ENCODE results near the gene BTN1A1.
"Not testable (repeated sequence)": the region's sequence is repeated elsewhere in the genome, so short reads cannot be mapped to it uniquely, and the experiment has no call there.

BTN1A1 gene

GRCh38 chr6:26522486-26523228, 22.6 kb downstream of the BTN1A1 start:
- WGBS, 2 donors (ENCODE audit: extremely low coverage in 2 of 2, insufficient read length in 2 of 2, insufficient replicate concordance in 1 of 2) = no CpG with 5 or more reads among the region's 11 CpGs
- peak overlapping the region; percentile 85 for H3K27ac ChIP-seq (replicated peaks; ENCODE audit: low read length)
- H3K79me1 ChIP-seq (ENCODE audit: low read depth, low read length); H3K4me1 ChIP-seq (ENCODE audit: control insufficient read depth in 2 of 2, insufficient read depth in 1 of 2, low read depth in 1 of 2, low read length in 2 of 2); H3K18ac ChIP-seq (ENCODE audit: low read length); H3K9ac ChIP-seq (ENCODE audit: low read depth, low read length, poor library complexity); H4K91ac ChIP-seq (ENCODE audit: low read depth, low read length, poor library complexity); H4K8ac ChIP-seq (ENCODE audit: low read depth, low read length); H2BK5ac ChIP-seq (ENCODE audit: low read length); H2AK5ac ChIP-seq (ENCODE audit: low read depth, low read length); H2AFZ ChIP-seq (ENCODE audit: low read length); H3K9me3 ChIP-seq (replicated peaks in 1 of 2; ENCODE audit: control insufficient read depth in 2 of 2, insufficient read depth in 1 of 2, low read depth in 1 of 2, low read length in 2 of 2); H2BK12ac ChIP-seq (ENCODE audit: low read length); H3K14ac ChIP-seq (ENCODE audit: low read length); H2BK120ac ChIP-seq (ENCODE audit: low read depth, low read length); H3K27me3 ChIP-seq (ENCODE audit: control insufficient read depth in 3 of 3, insufficient read depth in 3 of 3, low read depth in 1 of 3, low read length in 3 of 3); H3K36me3 ChIP-seq (replicated peaks in 1 of 2; ENCODE audit: control insufficient read depth in 2 of 2, insufficient read depth in 2 of 2, low read length in 2 of 2); DNase-seq (ENCODE audit: low spot score); H2BK15ac ChIP-seq (ENCODE audit: low read length); H3K4ac ChIP-seq (ENCODE audit: low read length); H3K23ac ChIP-seq (ENCODE audit: low read depth, low read length, poor library complexity): not testable (repeated sequence)
- H3K4me3 ChIP-seq (ENCODE audit: low read length in 2 of 2) = peak overlapping the region in 1 of 2 donors; percentile 86
- peak overlapping the region; percentile 54 for H3K4me2 ChIP-seq (ENCODE audit: insufficient read depth, low read length, poor library complexity, severe bottlenecking)

DNA sequence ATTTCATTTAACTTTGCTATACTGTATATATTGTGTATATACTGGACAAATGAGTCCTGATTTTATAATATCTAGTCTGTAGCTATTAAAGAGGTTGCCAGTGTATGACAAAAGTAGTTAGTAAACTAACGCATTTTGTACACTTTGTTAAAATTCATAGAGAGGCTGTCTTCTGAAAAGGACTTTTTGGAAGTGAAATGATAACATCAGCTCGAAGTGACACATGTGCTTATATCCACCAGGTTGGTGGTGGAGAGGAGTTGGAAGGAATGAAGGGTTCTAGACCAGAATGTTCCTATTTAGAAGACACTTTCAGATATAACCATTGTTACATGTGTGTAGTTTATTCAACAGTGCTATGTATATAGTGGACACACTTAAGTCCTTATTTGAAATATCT, 24.2 kb downstream of the BTN1A1 start:
- not testable (repeated sequence) for H3K9me3 ChIP-seq (replicated peaks in 1 of 2; ENCODE audit: control insufficient read depth in 2 of 2, insufficient read depth in 1 of 2, low read depth in 1 of 2, low read length in 2 of 2); H3K4ac ChIP-seq (ENCODE audit: low read length); H3K23ac ChIP-seq (ENCODE audit: low read depth, low read length, poor library complexity); H2BK5ac ChIP-seq (ENCODE audit: low read length); H3K4me1 ChIP-seq (ENCODE audit: control insufficient read depth in 2 of 2, insufficient read depth in 1 of 2, low read depth in 1 of 2, low read length in 2 of 2); DNase-seq (ENCODE audit: low spot score); H4K8ac ChIP-seq (ENCODE audit: low read depth, low read length); H3K4me3 ChIP-seq (ENCODE audit: low read length in 2 of 2); H2BK12ac ChIP-seq (ENCODE audit: low read length); H3K4me2 ChIP-seq (ENCODE audit: insufficient read depth, low read length, poor library complexity, severe bottlenecking); H3K79me1 ChIP-seq (ENCODE audit: low read depth, low read length); H3K9ac ChIP-seq (ENCODE audit: low read depth, low read length, poor library complexity); H4K91ac ChIP-seq (ENCODE audit: low read depth, low read length, poor library complexity); H2BK120ac ChIP-seq (ENCODE audit: low read depth, low read length); H3K36me3 ChIP-seq (replicated peaks in 1 of 2; ENCODE audit: control insufficient read depth in 2 of 2, insufficient read depth in 2 of 2, low read length in 2 of 2); H3K27ac ChIP-seq (replicated peaks; ENCODE audit: low read length); H2AK5ac ChIP-seq (ENCODE audit: low read depth, low read length); H3K18ac ChIP-seq (ENCODE audit: low read length); H2AFZ ChIP-seq (ENCODE audit: low read length); H2BK15ac ChIP-seq (ENCODE audit: low read length); H3K14ac ChIP-seq (ENCODE audit: low read length)
- H3K27me3 ChIP-seq (ENCODE audit: control insufficient read depth in 3 of 3, insufficient read depth in 3 of 3, low read depth in 1 of 3, low read length in 3 of 3) = peaks cover 0 to 10% (median 0%) of the 10 kb centered on the region in 3 experiments
- no CpG with 5 or more reads among the region's 2 CpGs for WGBS, 2 donors (ENCODE audit: extremely low coverage in 2 of 2, insufficient read length in 2 of 2, insufficient replicate concordance in 1 of 2)

GRCh38 chr6:26524722-26525370, 24.7 kb downstream of the BTN1A1 start:
- Histone ChIP-seq H3K4me3 (ENCODE audit: low read length in 2 of 2) (no peak overlapping the region), H3K4me1 (ENCODE audit: control insufficient read depth in 2 of 2, insufficient read depth in 1 of 2, low read depth in 1 of 2, low read length in 2 of 2) (peaks cover 0 to 7% of the 10 kb centered on the region in 2 donors), H2AFZ (ENCODE audit: low read length) (no peak overlapping the region), H3K27me3 (ENCODE audit: control insufficient read depth in 3 of 3, insufficient read depth in 3 of 3, low read depth in 1 of 3, low read length in 3 of 3) (peaks cover 0 to 10% (median 0%) of the 10 kb centered on the region in 3 experiments), H3K36me3 (replicated peaks in 1 of 2; ENCODE audit: control insufficient read depth in 2 of 2, insufficient read depth in 2 of 2, low read length in 2 of 2) (no peaks in the 10 kb centered on the region), H2BK120ac (ENCODE audit: low read depth, low read length) (no peak overlapping the region), H2BK15ac (ENCODE audit: low read length) (no peak overlapping the region), H3K27ac (replicated peaks; ENCODE audit: low read length) (no peak overlapping the region), H3K4me2 (ENCODE audit: insufficient read depth, low read length, poor library complexity, severe bottlenecking) (no peak overlapping the region), H3K9me3 (replicated peaks in 1 of 2; ENCODE audit: control insufficient read depth in 2 of 2, insufficient read depth in 1 of 2, low read depth in 1 of 2, low read length in 2 of 2) (no peaks in the 10 kb centered on the region), H4K91ac (ENCODE audit: low read depth, low read length, poor library complexity) (no peak overlapping the region), H3K9ac (ENCODE audit: low read depth, low read length, poor library complexity) (no peak overlapping the region), H2AK5ac (ENCODE audit: low read depth, low read length) (no peak overlapping the region), H3K14ac (ENCODE audit: low read length) (no peak overlapping the region), H2BK12ac (ENCODE audit: low read length) (no peak overlapping the region), H2BK5ac (ENCODE audit: low read length) (no peak overlapping the region), H3K4ac (ENCODE audit: low read length) (no peak overlapping the region), H4K8ac (ENCODE audit: low read depth, low read length) (no peak overlapping the region), H3K18ac (ENCODE audit: low read length) (no peak overlapping the region), H3K79me1 (ENCODE audit: low read depth, low read length) (no peaks in the 10 kb centered on the region), H3K23ac (ENCODE audit: low read depth, low read length, poor library complexity) (no peak overlapping the region)
- no CpG with 5 or more reads among the region's 7 CpGs for WGBS, 2 donors (ENCODE audit: extremely low coverage in 2 of 2, insufficient read length in 2 of 2, insufficient replicate concordance in 1 of 2)
- DNase-seq (ENCODE audit: low spot score) = no peak

GRCh38 chr6:26525838-26526237, 25.7 kb downstream of the BTN1A1 start:
- no peak overlapping the region for H3K4me3 ChIP-seq (ENCODE audit: low read length in 2 of 2)
- no CpG with 5 or more reads among the region's 2 CpGs for WGBS, 2 donors (ENCODE audit: extremely low coverage in 2 of 2, insufficient read length in 2 of 2, insufficient replicate concordance in 1 of 2)

More at GRCh38 chr6:26525838-26526237, 25.7 kb downstream of the BTN1A1 start:
- Histone ChIP-seq H4K91ac (ENCODE audit: low read depth, low read length, poor library complexity) (no peak overlapping the region), H3K23ac (ENCODE audit: low read depth, low read length, poor library complexity) (no peak overlapping the region), H3K4me2 (ENCODE audit: insufficient read depth, low read length, poor library complexity, severe bottlenecking) (no peak overlapping the region), H3K27ac (replicated peaks; ENCODE audit: low read length) (no peak overlapping the region), H3K36me3 (replicated peaks in 1 of 2; ENCODE audit: control insufficient read depth in 2 of 2, insufficient read depth in 2 of 2, low read length in 2 of 2) (no peaks in the 10 kb centered on the region), H3K79me1 (ENCODE audit: low read depth, low read length) (no peaks in the 10 kb centered on the region), H3K4ac (ENCODE audit: low read length) (no peak overlapping the region), H3K18ac (ENCODE audit: low read length) (no peak overlapping the region), H2BK12ac (ENCODE audit: low read length) (no peak overlapping the region), H3K9me3 (replicated peaks in 1 of 2; ENCODE audit: control insufficient read depth in 2 of 2, insufficient read depth in 1 of 2, low read depth in 1 of 2, low read length in 2 of 2) (no peaks in the 10 kb centered on the region), H2BK15ac (ENCODE audit: low read length) (no peak overlapping the region), H2AK5ac (ENCODE audit: low read depth, low read length) (no peak overlapping the region), H2BK5ac (ENCODE audit: low read length) (no peak overlapping the region), H3K14ac (ENCODE audit: low read length) (no peak overlapping the region), H3K27me3 (ENCODE audit: control insufficient read depth in 3 of 3, insufficient read depth in 3 of 3, low read depth in 1 of 3, low read length in 3 of 3) (peaks cover 0 to 10% (median 0%) of the 10 kb centered on the region in 3 experiments), H4K8ac (ENCODE audit: low read depth, low read length) (no peak overlapping the region), H3K4me1 (ENCODE audit: control insufficient read depth in 2 of 2, insufficient read depth in 1 of 2, low read depth in 1 of 2, low read length in 2 of 2) (peaks cover 0 to 2% of the 10 kb centered on the region in 2 donors), H3K9ac (ENCODE audit: low read depth, low read length, poor library complexity) (no peak overlapping the region), H2AFZ (ENCODE audit: low read length) (no peak overlapping the region), H2BK120ac (ENCODE audit: low read depth, low read length) (no peak overlapping the region)
- no peak for DNase-seq (ENCODE audit: low spot score)
